Cardiac muscle cell (in vitro differentiated cells and primary cell): Measurements from ENCODE around the gene WHRN. TPM values are rescaled to one million over a fixed set of nuclear protein-coding genes. Genes with fewer than 3 reads are reported as not detected.

Experiments
- DNase-seq, 2 donors: peaks; one replicate each; pipeline versions ENCODE4 v3.0.0 to v3.0.0-alpha.2; 2010 to 2017; ENCODE audit warnings: low read depth in 1 of 2, low spot score in 1 of 2
- H3K27ac ChIP-seq: fragments of 200-600 bp; sonication (generic); 2 replicates; pipeline ENCODE4 v1.5.1; 2016
- H3K27me3 ChIP-seq: fragments of 200-600 bp; sonication (generic); 2 replicates; pipeline ENCODE4 v1.6.0; 2016; ENCODE audit warnings: control low read depth
- H3K36me3 ChIP-seq: fragments of 200-600 bp; sonication (generic); 2 replicates; pipeline ENCODE4 v1.5.1; 2016; ENCODE audit warnings: control low read depth
- H3K4me1 ChIP-seq: fragments of 200-600 bp; sonication (generic); 2 replicates; pipeline ENCODE4 v1.8.1; 2017; ENCODE audit warnings: low read depth, mild to moderate bottlenecking, mixed run types
- H3K4me3 ChIP-seq: fragments of 200-600 bp; sonication (generic); 2 replicates; pipeline ENCODE4 v1.5.1; 2016; ENCODE audit warnings: mild to moderate bottlenecking
- H3K9me3 ChIP-seq: fragments of 200-600 bp; sonication (generic); 2 replicates; pipeline ENCODE4 v1.5.1; 2017; ENCODE audit warnings: low read depth, mild to moderate bottlenecking, control low read depth
- polyA plus RNA-seq: library from polyadenylated mRNA; unstranded; fragments of >200 nt; fragmentation: Nextera tagmentation; extraction: Ambion mirVana; gene quantifications from 2 replicates; pipeline ENCODE4 v1.2.1, GENCODE V29; 2016
- total RNA-seq: library from RNA; depleted of rRNA; stranded (reverse); fragments of >200 nt; gene quantifications from 2 replicates; pipeline ENCODE4 v1.2.3, GENCODE V29; 2016
- TF ChIP-seq, protein P1 (sequence below): IDR thresholded peaks from 2 replicates; pipeline ENCODE4 v1.5.1; 2012; ENCODE audit warnings: low read depth, mild to moderate bottlenecking, low read length

Gene WHRN
- total and polyA plus RNA-seq, 2 experiments from 2014 or later: 10.8 to 12.5 TPM

DNA sequence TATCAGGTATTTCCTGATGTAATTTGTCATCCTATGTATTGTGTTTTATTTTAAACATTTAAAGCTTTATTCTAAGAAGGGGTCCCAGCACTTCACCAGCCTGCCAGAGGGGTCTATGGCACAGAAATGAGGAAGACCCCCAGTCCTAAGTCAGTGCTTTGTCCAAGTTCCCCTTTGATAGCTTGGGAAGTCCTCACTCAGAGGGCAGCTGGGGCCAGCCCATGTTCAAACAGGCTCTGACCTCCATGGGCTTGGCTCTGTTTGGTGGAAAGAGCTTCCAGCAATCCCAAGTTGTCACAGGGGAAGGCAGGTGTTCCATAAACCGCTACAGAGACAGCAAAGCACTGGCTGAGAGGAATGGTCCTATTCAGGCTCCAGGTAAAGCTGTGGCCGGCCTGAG is 90.9 kb downstream of the WHRN start:
- H3K27ac ChIP-seq: no peak overlapping the region
- no peaks in the 10 kb centered on the region for H3K36me3 ChIP-seq
- H3K27me3 ChIP-seq: no peaks in the 10 kb centered on the region
- H3K9me3 ChIP-seq: no peaks in the 10 kb centered on the region
- no peak overlapping the region for H3K4me3 ChIP-seq
- TF ChIP-seq, protein P1, sequence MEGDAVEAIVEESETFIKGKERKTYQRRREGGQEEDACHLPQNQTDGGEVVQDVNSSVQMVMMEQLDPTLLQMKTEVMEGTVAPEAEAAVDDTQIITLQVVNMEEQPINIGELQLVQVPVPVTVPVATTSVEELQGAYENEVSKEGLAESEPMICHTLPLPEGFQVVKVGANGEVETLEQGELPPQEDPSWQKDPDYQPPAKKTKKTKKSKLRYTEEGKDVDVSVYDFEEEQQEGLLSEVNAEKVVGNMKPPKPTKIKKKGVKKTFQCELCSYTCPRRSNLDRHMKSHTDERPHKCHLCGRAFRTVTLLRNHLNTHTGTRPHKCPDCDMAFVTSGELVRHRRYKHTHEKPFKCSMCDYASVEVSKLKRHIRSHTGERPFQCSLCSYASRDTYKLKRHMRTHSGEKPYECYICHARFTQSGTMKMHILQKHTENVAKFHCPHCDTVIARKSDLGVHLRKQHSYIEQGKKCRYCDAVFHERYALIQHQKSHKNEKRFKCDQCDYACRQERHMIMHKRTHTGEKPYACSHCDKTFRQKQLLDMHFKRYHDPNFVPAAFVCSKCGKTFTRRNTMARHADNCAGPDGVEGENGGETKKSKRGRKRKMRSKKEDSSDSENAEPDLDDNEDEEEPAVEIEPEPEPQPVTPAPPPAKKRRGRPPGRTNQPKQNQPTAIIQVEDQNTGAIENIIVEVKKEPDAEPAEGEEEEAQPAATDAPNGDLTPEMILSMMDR: no peak
- peaks cover 31% of the 10 kb centered on the region for H3K4me1 ChIP-seq
- no peak for DNase-seq

DNA sequence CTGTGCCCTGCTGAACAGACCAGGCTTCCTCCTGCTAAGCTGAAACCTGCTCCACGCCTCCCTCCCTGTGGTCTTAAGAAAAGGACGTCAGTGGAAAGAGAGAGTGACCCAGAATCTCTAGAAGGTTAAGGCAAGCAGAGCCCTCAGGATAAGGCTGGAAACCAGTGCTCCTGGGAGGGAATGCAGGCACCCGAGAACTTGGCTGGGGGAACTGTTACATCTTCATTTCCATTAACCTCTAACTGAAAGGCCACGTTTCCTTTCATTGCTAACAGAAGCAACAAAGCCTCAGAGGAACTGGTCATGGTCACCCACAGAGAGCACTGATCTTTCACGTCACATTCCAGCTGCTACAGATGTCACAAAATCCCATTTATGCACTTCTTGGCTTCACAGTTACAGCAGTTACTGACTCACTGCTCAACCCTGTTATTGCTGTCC is 91.4 kb downstream of the WHRN start:
- DNase-seq: peak in 1 of 2 donors; percentile 22
- Histone ChIP-seq H3K36me3 (no peaks in the 10 kb centered on the region), H3K9me3 (no peaks in the 10 kb centered on the region), H3K4me3 (no peak overlapping the region), H3K27ac (no peak overlapping the region), H3K27me3 (no peaks in the 10 kb centered on the region), H3K4me1 (peaks cover 31% of the 10 kb centered on the region)
- TF ChIP-seq, protein P1: no peak

DNA sequence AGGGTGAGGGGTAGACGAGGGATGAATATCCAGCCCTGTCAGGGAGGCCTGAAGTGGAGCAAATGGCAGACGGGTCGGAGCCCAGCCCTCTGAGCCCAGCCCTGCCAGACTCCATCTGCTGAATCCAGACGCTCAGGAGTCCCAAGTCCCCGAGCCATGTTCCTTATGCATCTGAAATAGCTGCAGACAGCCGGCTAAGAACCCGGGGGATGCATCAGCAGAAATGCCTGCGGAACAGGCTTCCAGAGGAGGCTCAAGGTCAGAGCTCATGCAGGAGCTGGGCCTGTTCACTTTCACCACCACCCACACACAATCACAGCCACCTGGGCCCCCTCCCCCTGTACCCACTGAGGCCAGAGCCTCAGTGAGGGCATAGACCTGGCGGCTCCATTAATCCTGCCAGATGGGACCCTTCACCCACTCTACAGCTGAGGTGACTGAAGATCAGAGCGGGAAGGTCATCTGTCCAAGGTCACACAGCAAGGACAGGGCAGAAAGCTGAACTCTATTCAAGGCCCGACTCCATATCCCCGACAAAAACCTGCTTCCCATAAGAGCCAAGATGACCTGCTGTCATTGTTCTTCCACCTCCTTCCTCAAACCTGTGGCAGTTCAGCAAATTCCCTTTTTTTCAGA is 93.1 kb downstream of the WHRN start:
- Histone ChIP-seq H3K27me3 (no peaks in the 10 kb centered on the region), H3K27ac (peak overlapping the region; percentile 54), H3K9me3 (no peaks in the 10 kb centered on the region), H3K4me1 (peaks cover 31% of the 10 kb centered on the region), H3K36me3 (no peaks in the 10 kb centered on the region), H3K4me3 (no peak overlapping the region)
- peak in 1 of 2 donors; percentile 33 for DNase-seq
- TF ChIP-seq, protein P1: no peak

DNA sequence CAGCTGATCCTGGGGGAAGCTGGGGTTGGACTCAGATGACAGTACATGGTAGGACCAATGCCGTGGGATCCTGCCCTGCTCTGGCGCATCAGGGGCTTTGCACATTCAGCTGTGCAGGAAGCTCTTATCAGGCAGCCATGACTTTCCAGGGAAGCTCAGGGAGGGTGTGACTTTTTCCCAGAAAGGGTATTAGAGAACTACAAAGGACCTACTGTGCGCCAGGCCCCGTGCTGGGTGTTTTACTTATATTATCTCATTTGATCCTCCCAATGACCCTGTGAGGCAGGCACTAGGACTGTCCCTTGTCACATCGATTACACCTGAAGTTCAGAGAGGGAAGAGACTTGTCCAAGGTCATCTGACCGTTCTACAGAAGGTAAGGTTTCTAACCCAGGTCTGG is 93.8 kb downstream of the WHRN start:
- H3K27ac ChIP-seq: peak overlapping the region; percentile 54
- H3K9me3 ChIP-seq: no peaks in the 10 kb centered on the region
- TF ChIP-seq, protein P1: no peak
- H3K36me3 ChIP-seq: no peaks in the 10 kb centered on the region
- no peak for DNase-seq
- H3K4me3 ChIP-seq: no peak overlapping the region
- H3K27me3 ChIP-seq: no peaks in the 10 kb centered on the region
- peaks cover 31% of the 10 kb centered on the region for H3K4me1 ChIP-seq

DNA sequence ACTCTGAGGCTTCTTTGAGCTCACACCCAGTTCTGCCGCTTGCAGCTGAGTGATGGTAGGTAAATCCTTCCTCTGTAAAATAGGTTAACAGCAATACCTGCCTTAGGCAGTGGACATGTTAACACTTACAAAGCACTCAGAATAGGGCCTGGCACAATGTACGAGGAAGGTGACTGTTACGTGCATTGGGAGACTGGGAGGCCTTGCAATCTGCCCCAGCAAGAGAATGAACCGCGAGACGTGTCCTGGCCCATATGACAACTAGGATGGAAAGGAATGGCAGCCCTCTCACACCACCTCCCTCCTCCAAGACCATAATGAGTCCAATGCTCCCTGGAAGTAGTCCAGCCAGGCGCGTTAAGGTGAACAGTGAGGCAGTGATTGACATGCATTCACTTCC is 94.4 kb downstream of the WHRN start:
- H3K36me3 ChIP-seq: no peaks in the 10 kb centered on the region

More for the DNA sequence above, 94.4 kb downstream of the WHRN start:
- no peak overlapping the region for H3K27ac ChIP-seq
- H3K4me3 ChIP-seq: no peak overlapping the region
- H3K27me3 ChIP-seq: no peaks in the 10 kb centered on the region
- DNase-seq: no peak
- TF ChIP-seq, protein P1: no peak
- peaks cover 31% of the 10 kb centered on the region for H3K4me1 ChIP-seq
- no peaks in the 10 kb centered on the region for H3K9me3 ChIP-seq
